Nephron (organoid): ENCODE data around the gene OS9.

Experiments
- H3K27ac Mint-ChIP-seq, 3 experiments: 2 replicates each; pipeline ENCODE4 v1.8.0; 2020; ENCODE audit warnings: mixed read lengths in 3 of 3, mild to moderate bottlenecking in 2 of 3, moderate library complexity in 1 of 3
- H3K27me3 Mint-ChIP-seq: 2 replicates; pipeline ENCODE4 v1.8.0; 2021; ENCODE audit warnings: low read depth, mild to moderate bottlenecking, moderate library complexity, mixed read lengths
- H3K36me3 Mint-ChIP-seq: 2 replicates; pipeline ENCODE4 v1.8.0; 2020; ENCODE audit warnings: low read depth, mixed read lengths
- H3K4me1 Mint-ChIP-seq: 2 replicates; pipeline ENCODE4 v1.8.0; 2020; ENCODE audit warnings: mixed read lengths
- H3K4me3 Mint-ChIP-seq, 3 experiments: 2 replicates each; pipeline ENCODE4 v1.8.0; 2020; ENCODE audit warnings: mild to moderate bottlenecking in 3 of 3, mixed read lengths in 3 of 3, moderate library complexity in 2 of 3
- H3K9me3 Mint-ChIP-seq: 2 replicates; pipeline ENCODE4 v1.8.0; 2020; ENCODE audit warnings: mixed read lengths
- CTCF ChIP-seq, 3 experiments: fragments of 200-600 bp; sonication (generic); IDR thresholded peaks; one replicate each; pipeline ENCODE4 v1.5.0; 2021; ENCODE audit warnings: antibody characterized with exemption in 3 of 3; ENCODE audit not compliant: unreplicated experiment in 3 of 3

OS9 gene

GRCh38 chr12:57751432-57751787, 57.5 kb downstream of the OS9 start:
- peak overlapping the region; percentile 87 to 97 (median 97) for H3K27ac Mint-ChIP-seq

DNA sequence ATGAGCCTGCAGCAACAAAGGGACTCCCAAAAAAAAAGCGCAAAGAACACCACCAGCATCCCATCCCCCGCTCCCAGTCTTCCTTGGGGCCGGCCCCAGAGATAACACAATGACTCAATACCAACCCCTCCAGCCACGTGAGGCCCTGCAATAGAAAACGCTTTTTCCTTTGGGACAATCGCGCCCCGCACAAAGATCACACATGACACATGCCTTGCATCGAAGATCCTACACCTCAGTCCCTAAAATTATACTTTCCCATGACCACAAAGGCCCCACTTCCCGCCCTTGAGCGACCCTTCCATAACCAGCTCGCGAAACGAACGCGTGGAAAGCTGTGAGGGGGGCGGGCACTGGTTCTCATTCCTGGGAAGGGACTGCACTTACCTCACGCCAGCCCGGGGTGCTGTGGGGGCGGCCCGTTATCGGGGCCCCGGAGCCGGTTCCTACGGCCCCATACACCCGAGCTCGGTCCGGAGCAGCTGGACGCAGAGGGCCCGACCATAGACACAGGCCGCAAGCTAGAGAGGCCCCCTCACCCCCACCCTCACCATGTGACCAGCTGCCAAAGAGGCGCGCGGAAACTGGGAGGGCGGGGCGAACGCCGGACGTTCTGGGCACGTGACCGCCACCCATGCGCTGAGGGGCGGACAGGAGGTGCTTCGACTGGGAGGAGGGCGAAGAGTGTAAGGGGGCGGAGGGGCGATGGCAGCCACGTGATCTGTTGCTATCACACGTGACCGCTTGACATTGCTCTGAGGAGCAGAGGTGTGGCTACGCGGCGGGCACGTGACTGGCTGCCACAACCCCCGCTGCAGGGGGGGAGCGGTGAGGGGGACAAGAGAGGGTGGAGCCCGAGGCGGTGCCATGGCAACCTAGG, 58.1 kb downstream of the OS9 start, which contains the start of gene CDK4:
Gene CDK4 (minus strand): TSS at position 523 of the 880 bp plus-strand sequence. CDS start 593 bp downstream, outside the sequence.
- peaks cover 35% of the 10 kb centered on the region for H3K27me3 Mint-ChIP-seq
- no peaks in the 10 kb centered on the region for H3K9me3 Mint-ChIP-seq
- H3K36me3 Mint-ChIP-seq: peaks cover 45% of the 10 kb centered on the region
- peaks cover 46% of the 10 kb centered on the region for H3K4me1 Mint-ChIP-seq
- H3K4me3 Mint-ChIP-seq: peak within 1 kb of the TSS; percentile 98 to 99 (median 99)
- TF ChIP-seq CTCF (IDR thresholded peaks at IDR 0.05; ENCODE audit: unreplicated experiment in 3 of 3): no peak
- peak within 1 kb of the TSS; percentile 87 to 97 (median 97) for H3K27ac Mint-ChIP-seq

More at GRCh38 chr12:57751432-57751787, 57.5 kb downstream of the OS9 start:
- TF ChIP-seq CTCF (IDR thresholded peaks at IDR 0.05; ENCODE audit: unreplicated experiment in 3 of 3): no peak
- Mint-ChIP-seq H3K9me3 (no peaks in the 10 kb centered on the region), H3K4me1 (peaks cover 41% of the 10 kb centered on the region), H3K4me3 (peak overlapping the region; percentile 98 to 99 (median 99)), H3K27me3 (peaks cover 29% of the 10 kb centered on the region), H3K36me3 (peaks cover 48% of the 10 kb centered on the region)

GRCh38 chr12:57752668-57753000, 58.7 kb downstream of the OS9 start:
- H3K9me3 Mint-ChIP-seq: no peaks in the 10 kb centered on the region
- peak overlapping the region; percentile 98 to 99 (median 99) for H3K4me3 Mint-ChIP-seq
- H3K4me1 Mint-ChIP-seq: peaks cover 46% of the 10 kb centered on the region
- H3K36me3 Mint-ChIP-seq: peaks cover 40% of the 10 kb centered on the region
- no peak for TF ChIP-seq CTCF (IDR thresholded peaks at IDR 0.05; ENCODE audit: unreplicated experiment in 3 of 3)
- peak overlapping the region; percentile 87 to 97 (median 97) for H3K27ac Mint-ChIP-seq
- H3K27me3 Mint-ChIP-seq: peaks cover 40% of the 10 kb centered on the region

GRCh38 chr12:57753756-57754337, 59.9 kb downstream of the OS9 start:
- TF ChIP-seq CTCF (IDR thresholded peaks at IDR 0.05; ENCODE audit: unreplicated experiment in 3 of 3): no peak

DNA sequence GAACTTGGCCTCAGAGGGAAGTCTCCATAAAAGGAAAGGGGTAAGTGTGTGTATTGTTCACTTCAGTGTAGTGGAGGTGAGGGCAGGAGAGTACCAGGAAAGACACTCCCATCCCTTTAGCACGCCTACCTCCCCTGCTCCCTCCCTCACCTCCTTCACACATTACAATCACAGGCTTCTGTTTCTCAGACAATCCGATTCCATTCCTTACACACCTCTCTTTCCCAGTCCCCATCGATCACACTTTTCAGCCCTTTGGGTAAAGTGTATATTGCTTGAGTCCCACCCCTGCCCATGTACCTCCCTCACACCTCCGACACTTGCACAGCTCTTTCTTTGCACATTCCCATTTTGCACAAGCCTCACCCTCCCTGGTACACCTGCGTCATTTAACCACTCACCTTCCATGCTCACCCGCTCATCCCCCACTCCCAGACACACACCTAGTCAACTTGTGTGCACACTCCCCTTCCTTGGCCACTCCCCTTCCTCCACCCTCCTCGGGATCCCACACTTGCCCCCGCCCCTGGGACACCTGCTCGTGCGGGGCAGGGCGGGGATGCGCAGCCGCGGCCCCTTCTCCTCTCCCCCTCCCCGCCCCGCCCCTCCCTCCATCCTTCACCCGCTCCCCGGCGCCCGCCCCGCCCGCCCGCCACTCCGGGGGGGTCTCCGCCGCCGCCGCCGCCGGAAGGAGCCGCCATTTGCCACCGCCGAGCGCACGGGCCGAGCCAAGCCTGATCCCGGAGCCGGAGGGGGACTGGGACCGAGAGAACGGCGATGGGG, 60.7 kb downstream of the OS9 start, which contains the start of gene MARCHF9:
Gene MARCHF9 (plus strand): TSS at position 693 of the 783 bp plus-strand sequence. CDS start 426 bp downstream, outside the sequence.
- no peak for TF ChIP-seq CTCF (IDR thresholded peaks at IDR 0.05; ENCODE audit: unreplicated experiment in 3 of 3)

More at GRCh38 chr12:57753756-57754337, 59.9 kb downstream of the OS9 start:
- Mint-ChIP-seq H3K4me1 (peaks cover 46% of the 10 kb centered on the region), H3K36me3 (peaks cover 36% of the 10 kb centered on the region), H3K27me3 (peaks cover 48% of the 10 kb centered on the region), H3K4me3 (peak overlapping the region; percentile 98 to 99 (median 99)), H3K27ac (peak overlapping the region; percentile 87 to 92 (median 90)), H3K9me3 (no peaks in the 10 kb centered on the region)

More for the DNA sequence above, 60.7 kb downstream of the OS9 start, which contains the start of gene MARCHF9:
- H3K36me3 Mint-ChIP-seq: peaks cover 33% of the 10 kb centered on the region
- H3K4me1 Mint-ChIP-seq: peaks cover 46% of the 10 kb centered on the region
- peak within 1 kb of the TSS; percentile 87 to 92 (median 90) for H3K27ac Mint-ChIP-seq
- H3K9me3 Mint-ChIP-seq: no peaks in the 10 kb centered on the region
- peak within 1 kb of the TSS; percentile 98 to 99 (median 99) for H3K4me3 Mint-ChIP-seq
- H3K27me3 Mint-ChIP-seq: peaks cover 50% of the 10 kb centered on the region
